HL-60 (cell line): ENCODE data around the gene MYO1D.
A peak's percentile ranks its signal among the peaks of the same experiment; 100 is the strongest.

Experiments used
- DNase-seq, 2 experiments: peaks; one replicate each; pipeline ENCODE4 v3.0.0-alpha.2; 2010 to 2020; ENCODE audit warnings: low read depth in 1 of 2, low spot score in 1 of 2
- H3K27ac ChIP-seq: fragments of 250-450 bp; sonication (Bioruptor Pico); replicated peaks from 2 replicates; pipeline ENCODE4 v1.5.1; 2020; ENCODE audit warnings: mild to moderate bottlenecking, moderate library complexity
- H3K27me3 ChIP-seq: fragments of 250-450 bp; sonication (Bioruptor Pico); 2 replicates; pipeline ENCODE4 v1.5.1; 2021; ENCODE audit warnings: mild to moderate bottlenecking, moderate library complexity; ENCODE audit not compliant: insufficient read depth, poor library complexity, severe bottlenecking
- H3K4me3 ChIP-seq: replicated peaks from 2 replicates; pipeline ENCODE4 v1.5.1; 2011; ENCODE audit warnings: mild to moderate bottlenecking, control low read depth, low read length; ENCODE audit not compliant: insufficient read depth
- CTCF ChIP-seq: IDR thresholded peaks from one replicate; pipeline ENCODE4 v1.5.1; 2011; ENCODE audit warnings: low read length, control low read depth, inconsistent platforms; ENCODE audit not compliant: insufficient read depth
- GABPA ChIP-seq: IDR thresholded peaks from 2 replicates; pipeline ENCODE4 v1.6.1; 2012; ENCODE audit warnings: low read depth
- POLR2AphosphoS5 ChIP-seq: IDR thresholded peaks from 2 replicates; pipeline ENCODE4 v1.6.1; 2012; ENCODE audit warnings: low read depth
- REST ChIP-seq: IDR thresholded peaks from 2 replicates; pipeline ENCODE4 v1.6.1; 2012; ENCODE audit warnings: low read depth; ENCODE audit not compliant: insufficient replicate concordance
- SPI1 ChIP-seq: IDR thresholded peaks from 2 replicates; pipeline ENCODE4 v1.6.1; 2012; ENCODE audit warnings: low read depth, mild to moderate bottlenecking, borderline replicate concordance

MYO1D gene

GRCh38 chr17:32486111-32486700 is 390.7 kb downstream of the MYO1D start:
- DNase-seq = peak; percentile 47 to 54
- Histone ChIP-seq H3K4me3 (peak overlapping the region; percentile 45), H3K27me3 (no peaks in the 10 kb centered on the region), H3K27ac (no peak overlapping the region)
- TF ChIP-seq POLR2AphosphoS5 (no peak), SPI1 (no peak), CTCF (no peak), REST (no peak), GABPA (no peak)

GRCh38 chr17:32485261-32486110 is 391.4 kb downstream of the MYO1D start:
- no peaks in the 10 kb centered on the region for H3K27me3 ChIP-seq
- no peak for DNase-seq

More at GRCh38 chr17:32485261-32486110, 391.4 kb downstream of the MYO1D start:
- TF ChIP-seq REST (no peak), SPI1 (no peak), CTCF (no peak), POLR2AphosphoS5 (no peak), GABPA (no peak)
- no peak overlapping the region for H3K27ac ChIP-seq
- no peak overlapping the region for H3K4me3 ChIP-seq
